ENCODE results near the gene CCT7. TPM values are rescaled to one million over a fixed set of nuclear protein-coding genes. Genes with fewer than 3 reads are reported as not detected.

Gene CCT7
- polyA plus RNA-seq, 1 of the 3 experiments (the other 2 are of a cell fraction) = 369 TPM

DNA sequence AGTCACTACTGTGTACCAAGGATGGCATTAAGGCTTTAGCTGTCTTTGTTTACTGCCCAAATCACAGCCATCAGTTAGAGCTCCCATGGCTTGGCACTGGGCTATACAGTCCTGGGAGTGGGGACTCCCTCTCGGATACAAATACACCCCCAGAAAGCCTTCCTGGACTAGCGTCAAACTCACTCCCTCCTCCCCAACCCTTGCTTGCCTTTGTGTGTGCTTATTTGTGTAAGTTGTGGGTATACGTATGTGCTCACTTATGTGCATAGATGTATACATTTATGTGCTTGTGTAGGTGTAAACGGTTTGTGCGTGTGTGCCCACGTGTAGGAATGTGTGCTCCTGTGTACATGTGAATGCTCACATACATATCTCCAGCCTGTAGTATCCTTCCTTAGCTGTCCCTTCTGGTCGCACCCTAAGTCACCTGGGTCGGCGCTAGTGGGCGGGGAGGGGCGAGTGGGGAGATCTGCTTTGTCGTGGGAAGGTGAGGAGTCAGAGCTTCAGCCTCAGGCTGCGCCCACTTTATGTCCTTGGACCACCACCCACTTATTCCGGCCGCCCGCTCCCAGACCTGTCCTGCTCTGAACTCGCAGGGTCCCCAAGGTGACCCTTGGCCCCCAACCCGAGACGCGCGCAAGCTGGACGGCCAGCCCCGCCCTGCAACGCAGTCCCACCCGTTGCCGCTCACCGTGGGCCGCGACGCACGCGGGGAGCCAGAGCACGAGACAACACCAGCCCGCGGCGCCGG is 1.5 kb upstream of the CCT7 start:
- no peak overlapping the region for H3K27ac ChIP-seq (ENCODE audit: low read depth in 2 of 2, low read length in 1 of 2)
- POLR2A ChIA-PET = interaction anchor here (2.0 to 2.5 kb wide), 2 partner anchors 12 to 17 kb away, joined by 7 to 13 read pairs; no protein-coding TSS in a partner anchor
- TF ChIP-seq NFIC (IDR thresholded peaks at IDR 0.05; ENCODE audit: borderline replicate concordance) = no peak
- TF ChIP-seq GABPA (IDR thresholded peaks at IDR 0.05; ENCODE audit: low read depth) = no peak
- no peak for TF ChIP-seq TAF1 (IDR thresholded peaks at IDR 0.05; ENCODE audit: borderline replicate concordance, low read depth, low read length)
- TF ChIP-seq, protein P1, sequence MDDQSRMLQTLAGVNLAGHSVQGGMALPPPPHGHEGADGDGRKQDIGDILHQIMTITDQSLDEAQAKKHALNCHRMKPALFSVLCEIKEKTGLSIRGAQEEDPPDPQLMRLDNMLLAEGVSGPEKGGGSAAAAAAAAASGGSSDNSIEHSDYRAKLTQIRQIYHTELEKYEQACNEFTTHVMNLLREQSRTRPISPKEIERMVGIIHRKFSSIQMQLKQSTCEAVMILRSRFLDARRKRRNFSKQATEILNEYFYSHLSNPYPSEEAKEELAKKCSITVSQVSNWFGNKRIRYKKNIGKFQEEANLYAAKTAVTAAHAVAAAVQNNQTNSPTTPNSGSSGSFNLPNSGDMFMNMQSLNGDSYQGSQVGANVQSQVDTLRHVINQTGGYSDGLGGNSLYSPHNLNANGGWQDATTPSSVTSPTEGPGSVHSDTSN (IDR thresholded peaks at IDR 0.05) = no peak
- no peak for TF ChIP-seq RAD21 (IDR thresholded peaks at IDR 0.05; ENCODE audit: low read length)
- TF ChIP-seq TEAD4 (IDR thresholded peaks at IDR 0.05; ENCODE audit: borderline replicate concordance, insufficient read depth) = no peak
- no peak for TF ChIP-seq JUND (IDR thresholded peaks at IDR 0.05)
- no peak for TF ChIP-seq MXI1 (IDR thresholded peaks at IDR 0.05; ENCODE audit: low read depth, low read length)
- no peak for TF ChIP-seq CHD2 (IDR thresholded peaks at IDR 0.05; ENCODE audit: low read length, partially characterized antibody)
- TF ChIP-seq RCOR1 (IDR thresholded peaks at IDR 0.05; ENCODE audit: low read length) = no peak
- no peak for TF ChIP-seq GATA2 (CRISPR knock-in tag; IDR thresholded peaks at IDR 0.05)
- TF ChIP-seq FOXJ3 (CRISPR knock-in tag; IDR thresholded peaks at IDR 0.05) = no peak
- TF ChIP-seq, protein P2, sequence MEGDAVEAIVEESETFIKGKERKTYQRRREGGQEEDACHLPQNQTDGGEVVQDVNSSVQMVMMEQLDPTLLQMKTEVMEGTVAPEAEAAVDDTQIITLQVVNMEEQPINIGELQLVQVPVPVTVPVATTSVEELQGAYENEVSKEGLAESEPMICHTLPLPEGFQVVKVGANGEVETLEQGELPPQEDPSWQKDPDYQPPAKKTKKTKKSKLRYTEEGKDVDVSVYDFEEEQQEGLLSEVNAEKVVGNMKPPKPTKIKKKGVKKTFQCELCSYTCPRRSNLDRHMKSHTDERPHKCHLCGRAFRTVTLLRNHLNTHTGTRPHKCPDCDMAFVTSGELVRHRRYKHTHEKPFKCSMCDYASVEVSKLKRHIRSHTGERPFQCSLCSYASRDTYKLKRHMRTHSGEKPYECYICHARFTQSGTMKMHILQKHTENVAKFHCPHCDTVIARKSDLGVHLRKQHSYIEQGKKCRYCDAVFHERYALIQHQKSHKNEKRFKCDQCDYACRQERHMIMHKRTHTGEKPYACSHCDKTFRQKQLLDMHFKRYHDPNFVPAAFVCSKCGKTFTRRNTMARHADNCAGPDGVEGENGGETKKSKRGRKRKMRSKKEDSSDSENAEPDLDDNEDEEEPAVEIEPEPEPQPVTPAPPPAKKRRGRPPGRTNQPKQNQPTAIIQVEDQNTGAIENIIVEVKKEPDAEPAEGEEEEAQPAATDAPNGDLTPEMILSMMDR (IDR thresholded peaks at IDR 0.05) = no peak; the same call in 1 of the 2 replicates
- no peak for TF ChIP-seq ELF1 (IDR thresholded peaks at IDR 0.05)
- TF ChIP-seq POLR2AphosphoS5 (IDR thresholded peaks at IDR 0.05; ENCODE audit: low read depth, low read length) = no peak
- TF ChIP-seq SIN3A (IDR thresholded peaks at IDR 0.05; ENCODE audit: borderline replicate concordance, low read depth, low read length) = no peak
- no peak for TF ChIP-seq FOSL2 (IDR thresholded peaks at IDR 0.05; ENCODE audit: borderline replicate concordance, low read depth)
- no peak for TF ChIP-seq YY1 (IDR thresholded peaks at IDR 0.05; ENCODE audit: low read depth)
- no peak for TF ChIP-seq RFX5 (IDR thresholded peaks at IDR 0.05; ENCODE audit: low read length)

More for the DNA sequence above, 1.5 kb upstream of the CCT7 start:
- Histone ChIP-seq H3K9me3 (no peaks in the 10 kb centered on the region), H3K9me2 (no peaks in the 10 kb centered on the region), H3K4me1 (ENCODE audit: control insufficient read depth in 1 of 2, insufficient read depth in 2 of 2, low read depth in 1 of 2, low read length in 1 of 2) (peaks cover 0 to 20% of the 10 kb centered on the region in 2 experiments; a peak in 3 of 4 replicates), H3K79me2 (ENCODE audit: insufficient read depth) (peaks cover 35% of the 10 kb centered on the region), H3K36me3 (replicated peaks in 1 of 2; ENCODE audit: control insufficient read depth in 1 of 2, insufficient read depth in 2 of 2, low read length in 1 of 2) (peaks cover 5 to 14% of the 10 kb centered on the region in 2 experiments), H4K20me1 (ENCODE audit: insufficient read depth) (peaks cover 26% of the 10 kb centered on the region), H2AFZ (ENCODE audit: low read depth) (peak overlapping the region; percentile 94; the same call in 1 of the 2 replicates), H3F3A (replicated peaks; ENCODE audit: insufficient read depth) (peaks cover 9% of the 10 kb centered on the region), H3K9ac (peak overlapping the region; percentile 56; the same call in 1 of the 2 replicates), H3K27me3 (ENCODE audit: insufficient read depth) (no peaks in the 10 kb centered on the region), H3K4me3 (ENCODE audit: low read depth in 2 of 2, low read length in 1 of 2) (peak overlapping the region; percentile 85 to 96), H3K4me2 (peak overlapping the region; percentile 98)
- 12% methylated on average over 10 of the region's 37 CpGs for WGBS (ENCODE audit: low lambda C conversion rate)
- CTCF ChIA-PET = interaction anchor here (0.9 to 4.4 kb wide), 6 partner anchors 9 to 59 kb away, joined by 3 to 27 read pairs (median 6); partner anchors contain the start of genes EGR4 and SMYD5
- DNase-seq = peak; percentile 48
